SK-N-SH (cell line): ENCODE results near the gene PRLR. TPM values are rescaled to one million over a fixed set of nuclear protein-coding genes. Genes with fewer than 3 reads are reported as not detected.

Experiments used
- CTCF ChIA-PET: fragments of 300-600, 350-600 bp; formaldehyde crosslinking; extraction: SDS; loops from one replicate; lab custom pipeline; 2021; lab: Yijun Ruan, JAX
- POLR2A ChIA-PET: fragments of 350-600 bp; sonication (Branson Sonifier 250); formaldehyde crosslinking; extraction: SDS; loops from one replicate; lab custom pipeline; 2020; ENCODE audit warnings: antibody characterized with exemption, inconsistent platforms; lab: Yijun Ruan, JAX
- DNase-seq: peaks from one replicate; pipeline ENCODE4 v3.0.0; 2012
- H2AFZ ChIP-seq: fragments of 200-600 bp; sonication (generic); 2 replicates; pipeline ENCODE4 v1.8.1; 2016; ENCODE audit warnings: antibody characterized with exemption, mild to moderate bottlenecking, low read depth
- H3F3A ChIP-seq: fragments of 200-600 bp; sonication (generic); replicated peaks from 2 replicates; pipeline ENCODE3; 2016; ENCODE audit warnings: antibody characterized with exemption, mild to moderate bottlenecking; ENCODE audit not compliant: insufficient read depth
- H3K27ac ChIP-seq, 2 experiments: fragments of 200-500 bp in 1 of 2; fragments of 200-600 bp in 1 of 2; sonication (Bioruptor generic) in 1 of 2; sonication (generic), shearing (Covaris generic) in 1 of 2; 2 replicates each; pipeline versions ENCODE4 v1.5.1 to v1.6.1; 2014 to 2016; ENCODE audit warnings: low read depth in 2 of 2, inconsistent platforms in 1 of 2, low read length in 1 of 2, mild to moderate bottlenecking in 1 of 2, mixed read lengths in 1 of 2
- H3K27me3 ChIP-seq: fragments of 200-600 bp; sonication (generic), shearing (Covaris generic); 2 replicates; pipeline ENCODE4 v1.6.1; 2016; ENCODE audit warnings: mixed run types; ENCODE audit not compliant: insufficient read depth
- H3K36me3 ChIP-seq, 2 experiments: fragments of 200-500 bp in 1 of 2; fragments of 200-600 bp in 1 of 2; sonication (Bioruptor generic) in 1 of 2; sonication (generic) in 1 of 2; replicated peaks in 1 of 2; 2 replicates each; pipeline versions ENCODE3 to v1.5.1; 2014 to 2016; ENCODE audit warnings: low read length in 1 of 2, mild to moderate bottlenecking in 1 of 2; ENCODE audit not compliant: insufficient read depth in 2 of 2, control insufficient read depth in 1 of 2
- H3K4me1 ChIP-seq, 2 experiments: fragments of 200-500 bp in 1 of 2; fragments of 200-600 bp in 1 of 2; sonication (Bioruptor generic) in 1 of 2; sonication (generic), shearing (Covaris generic) in 1 of 2; 2 replicates each; pipeline versions ENCODE4 v1.5.1 to v1.6.1; 2014 to 2016; ENCODE audit warnings: low read depth in 1 of 2, low read length in 1 of 2, mixed run types in 1 of 2; ENCODE audit not compliant: insufficient read depth in 2 of 2, control insufficient read depth in 1 of 2
- H3K4me2 ChIP-seq: fragments of 200-600 bp; sonication (generic), shearing (Covaris generic); 2 replicates; pipeline ENCODE4 v1.6.1; 2017; ENCODE audit warnings: mixed run types
- H3K4me3 ChIP-seq, 2 experiments: fragments of 200-500 bp in 1 of 2; fragments of 200-600 bp in 1 of 2; sonication (Bioruptor generic) in 1 of 2; sonication (generic), shearing (Covaris generic) in 1 of 2; 2 replicates each; pipeline versions ENCODE4 v1.5.1 to v1.8.1; 2014 to 2016; ENCODE audit warnings: low read depth in 2 of 2, inconsistent platforms in 1 of 2, low read length in 1 of 2, mild to moderate bottlenecking in 1 of 2, mixed read lengths in 1 of 2, moderate library complexity in 1 of 2
- H3K79me2 ChIP-seq: fragments of 200-600 bp; sonication (generic); 2 replicates; pipeline ENCODE4 v1.8.1; 2017; ENCODE audit warnings: mild to moderate bottlenecking; ENCODE audit not compliant: insufficient read depth
- H3K9ac ChIP-seq: fragments of 200-600 bp; sonication (generic); 2 replicates; pipeline ENCODE4 v1.6.1; 2017; ENCODE audit warnings: mixed run types
- H3K9me2 ChIP-seq: fragments of 200-600 bp; sonication (generic); 2 replicates; pipeline ENCODE4 v1.6.1; 2017; ENCODE audit warnings: mixed run types
- H3K9me3 ChIP-seq: fragments of 200-600 bp; sonication (generic); 2 replicates; pipeline ENCODE4 v1.6.1; 2017; ENCODE audit warnings: mixed run types, mild to moderate bottlenecking, moderate library complexity
- H4K20me1 ChIP-seq: fragments of 200-600 bp; sonication (generic); 2 replicates; pipeline ENCODE4 v1.6.1; 2017; ENCODE audit warnings: mild to moderate bottlenecking, mixed run types; ENCODE audit not compliant: insufficient read depth
- CHD2 ChIP-seq: fragments of 150-350 bp; IDR thresholded peaks from 2 replicates; pipeline ENCODE4 v1.6.1; 2018; ENCODE audit warnings: low read length; ENCODE audit not compliant: partially characterized antibody
- CTCF ChIP-seq: fragments of 200-600 bp; sonication (generic); IDR thresholded peaks from 2 replicates; pipeline ENCODE4 v1.6.1; 2017; ENCODE audit warnings: antibody characterized with exemption, mild to moderate bottlenecking, moderate library complexity
- EP300 ChIP-seq, 2 experiments: IDR thresholded peaks; 2 replicates each; pipeline versions ENCODE4 v1.4.0 to v1.6.1; 2012; ENCODE audit warnings: borderline replicate concordance in 1 of 2, low read depth in 1 of 2, low read length in 1 of 2
- FOSL2 ChIP-seq: IDR thresholded peaks from 2 replicates; pipeline ENCODE4 v1.4.0; 2012; ENCODE audit warnings: low read depth, mild to moderate bottlenecking, moderate library complexity, borderline replicate concordance
- FOXJ3 ChIP-seq: sonication (generic); formaldehyde crosslinking; IDR thresholded peaks from 2 replicates; pipeline ENCODE4 v1.5.1; 2020; ENCODE audit warnings: mild to moderate bottlenecking, missing genetic modification reagents
- FOXM1 ChIP-seq: IDR thresholded peaks from 2 replicates; pipeline ENCODE4 v1.4.0; 2012; ENCODE audit warnings: low read depth, mild to moderate bottlenecking
- GATA2 ChIP-seq: sonication (generic); formaldehyde crosslinking; IDR thresholded peaks from 2 replicates; pipeline ENCODE4 v1.5.0; 2020; ENCODE audit warnings: mild to moderate bottlenecking, missing genetic modification reagents
- IRF3 ChIP-seq: fragments of 150-350 bp; IDR thresholded peaks from 2 replicates; pipeline ENCODE4 v1.6.1; 2016; ENCODE audit warnings: mild to moderate bottlenecking, low read depth, low read length
- MAX ChIP-seq: IDR thresholded peaks from 2 replicates; pipeline ENCODE4 v1.4.0; 2012; ENCODE audit warnings: low read depth
- PBX3 ChIP-seq: IDR thresholded peaks from 2 replicates; pipeline ENCODE4; 2012
- RAD21 ChIP-seq: IDR thresholded peaks from 2 replicates; pipeline ENCODE4 v1.6.1; 2012; ENCODE audit warnings: mild to moderate bottlenecking, low read length
- RCOR1 ChIP-seq: fragments of 150-350 bp; IDR thresholded peaks from 2 replicates; pipeline ENCODE4 v1.6.1; 2017; ENCODE audit warnings: antibody characterized with exemption, low read length
- SIN3A ChIP-seq: IDR thresholded peaks from 2 replicates; pipeline ENCODE4 v1.6.1; 2012; ENCODE audit warnings: low read depth, mild to moderate bottlenecking, low read length, moderate library complexity, borderline replicate concordance
- SMC3 ChIP-seq: IDR thresholded peaks from 2 replicates; pipeline ENCODE4 v1.6.1; 2012; ENCODE audit warnings: low read depth, low read length, improper control_type of control experiment
- TCF12 ChIP-seq: IDR thresholded peaks from 2 replicates; pipeline ENCODE4 v1.4.0; 2012
- TEAD4 ChIP-seq: IDR thresholded peaks from 2 replicates; pipeline ENCODE4 v1.4.0; 2012; ENCODE audit warnings: mild to moderate bottlenecking, borderline replicate concordance; ENCODE audit not compliant: insufficient read depth
- USF2 ChIP-seq: fragments of 150-350 bp; IDR thresholded peaks from 2 replicates; pipeline ENCODE4 v1.6.1; 2017; ENCODE audit warnings: antibody characterized with exemption, low read length, low read depth, borderline replicate concordance
- YY1 ChIP-seq: IDR thresholded peaks from 2 replicates; pipeline ENCODE4 v1.4.0; 2012; ENCODE audit warnings: low read depth, mild to moderate bottlenecking
- WGBS: methylation state at CpG from one replicate; pipeline ENCODE4 v1.1.6; 2017; ENCODE audit warnings: low lambda C conversion rate; 5-methylcytosine and 5-hydroxymethylcytosine counted together
- polyA plus RNA-seq, 3 experiments: library from polyadenylated mRNA; depleted of rRNA; stranded (reverse); fragments of >200 nt; gene quantifications; 2 replicates each; pipeline ENCODE4 v1.2.3, GENCODE V29; 2012

The PRLR gene
- polyA plus RNA-seq, 1 of the 3 experiments (the other 2 are of a cell fraction), result 0.13 TPM

GRCh38 chr5:35202319-35203111 lies 27.8 kb downstream of the PRLR start:
- ChIA-PET POLR2A (no interaction called here), CTCF (interaction anchor here (0.5 to 2.3 kb wide), 7 partner anchors 10 to 233 kb away, joined by 3 to 14 read pairs (median 6); no protein-coding TSS in a partner anchor)
- Histone ChIP-seq H3K9me2 (no peaks in the 10 kb centered on the region), H3K4me2 (no peak overlapping the region), H3K9me3 (no peaks in the 10 kb centered on the region), H2AFZ (no peak overlapping the region), H3F3A (no peaks in the 10 kb centered on the region), H3K79me2 (no peaks in the 10 kb centered on the region), H3K9ac (no peak overlapping the region), H3K36me3 (no peaks in the 10 kb centered on the region), H3K4me1 (peaks cover 0 to 10% of the 10 kb centered on the region in 2 experiments; a peak in 1 of 4 replicates), H3K27ac (no peak overlapping the region), H4K20me1 (no peaks in the 10 kb centered on the region), H3K27me3 (peaks cover 7% of the 10 kb centered on the region; the same call in 1 of the 2 replicates), H3K4me3 (no peak overlapping the region; a peak in 1 of 4 replicates)
- TF ChIP-seq MAX (no peak), IRF3 (no peak), RCOR1 (no peak), CHD2 (no peak), FOXJ3 (CRISPR knock-in tag) (no peak), CTCF (peak; percentile 71), GATA2 (CRISPR knock-in tag) (no peak), TEAD4 (no peak), YY1 (no peak), USF2 (no peak), FOXM1 (no peak), SMC3 (peak; percentile 67), PBX3 (no peak), SIN3A (no peak), EP300 (IDR thresholded peaks at IDR 0.05; ENCODE audit: borderline replicate concordance in 1 of 2, low read depth in 1 of 2, low read length in 1 of 2) (no peak), RAD21 (peak; percentile 54), TCF12 (no peak), FOSL2 (no peak)
- DNase-seq, result peak; percentile 51
- 36% methylated on average over 5 of the region's 5 CpGs for WGBS
